ENCODE measurements around the gene PCSK4. TPM values are rescaled to one million over a fixed set of nuclear protein-coding genes. Genes with fewer than 3 reads are reported as not detected.

PCSK4 gene
- total and polyA plus RNA-seq, 2 donors from 2014 or later: 5.3 to 5.5 TPM

DNA sequence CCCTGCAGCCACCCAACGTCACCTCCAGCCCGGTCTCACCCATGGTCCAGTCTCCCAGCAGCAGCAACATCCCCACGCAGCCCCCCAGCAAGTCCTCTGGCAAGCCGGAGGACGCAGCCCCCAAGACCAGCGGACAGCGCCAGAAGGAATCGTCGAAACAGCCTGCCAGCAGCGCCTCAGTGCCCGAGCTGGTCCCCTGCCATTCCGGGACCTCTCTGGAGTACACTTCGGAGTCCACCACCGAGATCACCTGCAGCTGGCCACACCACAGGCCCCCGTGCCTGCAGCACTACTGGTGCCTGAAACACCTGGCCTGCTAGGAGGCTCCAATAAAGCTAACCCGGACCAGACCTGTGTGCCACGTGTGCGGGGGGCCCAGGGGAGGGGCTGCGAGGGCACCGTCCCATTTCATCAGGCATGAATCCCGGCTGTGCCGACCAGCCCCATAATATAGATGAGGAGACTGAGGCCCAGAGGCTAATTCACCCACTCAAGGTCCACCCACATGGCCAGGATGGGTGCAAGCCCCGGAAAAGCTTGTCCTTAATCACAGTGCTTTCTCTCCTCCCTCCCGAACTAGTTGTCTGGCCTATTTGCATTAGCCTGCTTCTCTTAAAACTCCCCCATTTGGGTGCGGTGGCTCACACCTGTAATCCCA is 7.6 kb upstream of the PCSK4 start:
- H3K9ac ChIP-seq (ENCODE audit: low read length in 3 of 3): no peak overlapping the region
- DNase-seq (no peak), FAIRE-seq (no peak)
- no peaks in the 10 kb centered on the region for H3K36me3 ChIP-seq (ENCODE audit: control insufficient read depth in 2 of 3, insufficient read depth in 3 of 3, low read length in 3 of 3)
- no peak for TF ChIP-seq CTCF (IDR thresholded peaks at IDR 0.05; ENCODE audit: borderline replicate concordance, extremely low read depth, insufficient read depth)
- peaks cover 2% of the 10 kb centered on the region for H3K27me3 ChIP-seq (ENCODE audit: control insufficient read depth, insufficient read depth, low read length)
- H3K4me1 ChIP-seq (ENCODE audit: control insufficient read depth in 2 of 3, insufficient read depth in 2 of 3, low read depth in 1 of 3, low read length in 3 of 3): no peaks in the 10 kb centered on the region
- intact Hi-C loops (cut with DNase I): no loop called here
- H3K27ac ChIP-seq (ENCODE audit: low read depth in 2 of 2, low read length in 2 of 2): no peak overlapping the region
- H3K4me3 ChIP-seq (ENCODE audit: low read length in 3 of 3): no peak overlapping the region
- H3K9me3 ChIP-seq (ENCODE audit: control insufficient read depth in 2 of 3, insufficient read depth in 1 of 3, low read length in 3 of 3): no peaks in the 10 kb centered on the region

DNA sequence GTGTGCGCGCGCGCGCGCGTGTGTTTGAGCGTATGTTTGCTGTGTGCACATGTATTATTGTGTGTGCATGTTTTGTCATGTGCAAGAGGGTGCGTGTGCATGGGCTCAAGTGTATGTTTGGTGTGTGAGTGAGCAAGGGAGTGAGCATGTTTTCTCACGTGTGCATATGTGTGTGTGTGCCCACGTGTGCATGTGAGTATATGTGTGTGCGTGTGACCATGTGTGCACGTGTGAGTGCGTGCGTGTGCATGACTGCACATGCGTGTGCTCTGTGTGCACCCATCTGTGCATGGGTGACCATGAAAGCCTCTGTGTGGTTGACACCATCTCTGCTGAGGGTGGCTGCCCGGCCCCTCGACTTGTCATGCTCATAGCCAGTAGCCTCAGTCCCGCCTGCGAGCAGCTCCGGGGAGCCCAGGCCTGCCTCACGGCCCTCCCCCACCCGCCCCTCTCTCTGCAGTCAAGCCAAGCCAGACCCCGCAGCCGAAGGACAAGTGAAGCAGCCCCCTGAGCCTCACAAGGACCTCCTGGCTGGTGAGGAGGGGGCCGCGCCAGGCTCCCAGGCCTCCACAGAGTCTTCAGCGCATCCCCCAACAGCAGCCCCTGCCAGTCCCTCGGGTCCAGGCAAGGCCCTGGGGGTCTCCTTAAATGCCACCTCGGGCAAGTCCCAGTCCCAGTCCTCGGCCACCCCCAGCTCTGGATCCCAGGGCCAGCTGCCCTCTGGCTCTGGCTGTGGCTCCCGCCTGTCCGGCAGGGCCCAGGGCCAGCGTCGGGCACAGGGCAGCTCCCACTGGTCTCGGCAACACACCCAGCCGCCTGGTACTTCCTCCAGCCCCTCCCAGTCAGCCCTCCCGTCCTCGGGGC is 6.8 kb upstream of the PCSK4 start:
- H3K27ac ChIP-seq (ENCODE audit: low read depth in 2 of 2, low read length in 2 of 2): no peak overlapping the region
- no peaks in the 10 kb centered on the region for H3K4me1 ChIP-seq (ENCODE audit: control insufficient read depth in 2 of 3, insufficient read depth in 2 of 3, low read depth in 1 of 3, low read length in 3 of 3)
- intact Hi-C loops (cut with DNase I): no loop called here
- H3K9me3 ChIP-seq (ENCODE audit: control insufficient read depth in 2 of 3, insufficient read depth in 1 of 3, low read length in 3 of 3): no peaks in the 10 kb centered on the region
- H3K9ac ChIP-seq (ENCODE audit: low read length in 3 of 3): no peak overlapping the region
- FAIRE-seq (no peak), DNase-seq (peak in 1 of 5 donors; percentile 39)
- no peak overlapping the region for H3K4me3 ChIP-seq (ENCODE audit: low read length in 3 of 3)
- no peaks in the 10 kb centered on the region for H3K27me3 ChIP-seq (ENCODE audit: control insufficient read depth, insufficient read depth, low read length)
- H3K36me3 ChIP-seq (ENCODE audit: control insufficient read depth in 2 of 3, insufficient read depth in 3 of 3, low read length in 3 of 3): no peaks in the 10 kb centered on the region
- no peak for TF ChIP-seq CTCF (IDR thresholded peaks at IDR 0.05; ENCODE audit: borderline replicate concordance, extremely low read depth, insufficient read depth)

DNA sequence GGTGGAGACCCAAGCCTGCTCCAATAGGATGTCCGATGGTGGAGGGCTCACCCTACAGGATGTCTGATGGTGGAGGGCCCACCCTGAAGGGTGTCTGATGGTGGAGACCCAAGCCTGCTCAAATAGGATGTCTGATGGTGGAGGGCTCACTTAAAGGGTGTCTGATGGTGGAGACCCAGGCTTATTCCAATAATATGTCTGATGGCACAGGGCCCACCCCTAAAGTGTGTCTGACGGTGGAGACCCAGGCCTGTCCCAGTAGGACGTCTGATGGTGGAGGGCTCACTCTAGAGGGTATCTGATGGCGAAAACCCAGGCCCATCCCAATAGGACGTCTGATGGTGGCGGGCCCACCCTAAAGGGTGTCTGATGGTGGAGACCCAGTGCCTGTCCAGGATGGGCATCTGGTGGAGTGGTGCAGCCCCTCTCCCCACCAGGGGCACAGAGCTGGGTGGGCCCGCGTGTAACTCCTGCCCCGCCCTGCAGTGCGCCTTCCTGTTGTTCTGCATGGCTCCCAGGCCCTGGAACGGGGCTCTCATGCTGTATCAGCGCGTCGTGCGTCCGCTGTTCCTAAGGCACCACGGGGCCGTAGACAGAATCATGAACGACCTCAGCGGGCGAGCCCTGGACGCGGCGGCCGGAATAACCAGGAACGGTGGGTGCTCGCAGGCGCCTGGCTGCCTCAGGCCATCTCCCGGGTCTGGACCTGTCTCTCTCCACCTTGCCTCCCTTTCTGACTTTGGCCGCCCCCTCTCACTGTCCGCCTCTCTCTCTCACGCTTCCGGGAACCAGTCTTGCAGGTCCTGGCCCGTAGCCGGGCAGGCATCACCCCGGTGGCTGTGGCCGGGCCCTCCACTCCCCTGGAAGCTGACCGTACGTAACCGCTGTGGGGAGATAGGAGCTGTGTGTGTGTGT is 5.9 kb upstream of the PCSK4 start:
- DNase-seq: no peak
- FAIRE-seq: no peak
- H3K27me3 ChIP-seq (ENCODE audit: control insufficient read depth, insufficient read depth, low read length): no peaks in the 10 kb centered on the region

More for the DNA sequence above, 5.9 kb upstream of the PCSK4 start:
- no peak overlapping the region for H3K9ac ChIP-seq (ENCODE audit: low read length in 3 of 3)
- TF ChIP-seq CTCF (IDR thresholded peaks at IDR 0.05; ENCODE audit: borderline replicate concordance, extremely low read depth, insufficient read depth): no peak
- peaks cover 0 to 2% (median 0%) of the 10 kb centered on the region in 3 donors for H3K4me1 ChIP-seq (ENCODE audit: control insufficient read depth in 2 of 3, insufficient read depth in 2 of 3, low read depth in 1 of 3, low read length in 3 of 3)
- H3K4me3 ChIP-seq (ENCODE audit: low read length in 3 of 3): no peak overlapping the region
- no peaks in the 10 kb centered on the region for H3K36me3 ChIP-seq (ENCODE audit: control insufficient read depth in 2 of 3, insufficient read depth in 3 of 3, low read length in 3 of 3)
- H3K9me3 ChIP-seq (ENCODE audit: control insufficient read depth in 2 of 3, insufficient read depth in 1 of 3, low read length in 3 of 3): no peaks in the 10 kb centered on the region
- H3K27ac ChIP-seq (ENCODE audit: low read depth in 2 of 2, low read length in 2 of 2): no peak overlapping the region
- intact Hi-C loops (cut with DNase I): no loop called here
